Omental fat pad (tissue), 4 donors: ENCODE data around the gene ENTPD5. TPM values are rescaled to one million over a fixed set of nuclear protein-coding genes. Genes with fewer than 3 reads are reported as not detected.

Experiments
- ATAC-seq: fragments of 150-250 bp; one replicate; pipeline ENCODE4 v1.9.1; 2016; ENCODE audit warnings: mild to moderate bottlenecking, moderate library complexity; ENCODE audit not compliant: low FRiP score
- DNase-seq: peaks from one replicate; pipeline ENCODE4 v3.0.0-alpha.2; 2019; ENCODE audit warnings: low spot score
- CTCF ChIP-seq, 3 donors: fragments of 450-650 bp; IDR thresholded peaks; one replicate each; pipeline ENCODE4 v1.5.1; 2016 to 2017; ENCODE audit warnings: antibody characterized with exemption in 3 of 3, mild to moderate bottlenecking in 3 of 3, moderate library complexity in 2 of 3
- total RNA-seq, 4 donors: library from RNA; depleted of rRNA; stranded (reverse); fragments of >200 nt; gene quantifications; one replicate each; pipeline ENCODE4 v1.1.0, GENCODE V29; 2016

ENTPD5 gene
- total RNA-seq, 4 donors from 2014 or later, result 6.8 to 12.7 (median 12.0) TPM

- ATAC-seq, result no peak
- no peak for DNase-seq
- TF ChIP-seq CTCF (IDR thresholded peaks at IDR 0.05), result no peak
Observed at GRCh38 chr14:74048281-74048680, 29.2 kb upstream of the ENTPD5 start.

GRCh38 chr14:74045522-74045921 lies 26.4 kb upstream of the ENTPD5 start:
- DNase-seq (no peak), ATAC-seq (no peak)
- TF ChIP-seq CTCF (IDR thresholded peaks at IDR 0.05), result no peak

- DNase-seq (no peak), ATAC-seq (no peak)
- no peak for TF ChIP-seq CTCF (IDR thresholded peaks at IDR 0.05)
Observed at GRCh38 chr14:74042296-74042695, 23.2 kb upstream of the ENTPD5 start.

- peak in 1 of 3 donors; percentile 15 for TF ChIP-seq CTCF (IDR thresholded peaks at IDR 0.05)
- DNase-seq (no peak), ATAC-seq (no peak)
Observed at GRCh38 chr14:74038020-74038859, 19.2 kb upstream of the ENTPD5 start.

GRCh38 chr14:74035556-74035955 lies 16.5 kb upstream of the ENTPD5 start:
- ATAC-seq (no peak), DNase-seq (no peak)
- no peak for TF ChIP-seq CTCF (IDR thresholded peaks at IDR 0.05)

GRCh38 chr14:74034572-74034971 lies 15.5 kb upstream of the ENTPD5 start:
- no peak for DNase-seq
- no peak for TF ChIP-seq CTCF (IDR thresholded peaks at IDR 0.05)
- ATAC-seq, result no peak

GRCh38 chr14:74029136-74029535 lies 10.0 kb upstream of the ENTPD5 start:
- no peak for ATAC-seq
- no peak for DNase-seq
- no peak for TF ChIP-seq CTCF (IDR thresholded peaks at IDR 0.05)
